GM10847 (cell line): ENCODE results near the gene THOC1.

Source experiments
- POLR2A ChIP-seq: IDR thresholded peaks from 2 replicates; pipeline ENCODE4 v1.6.1; 2011; ENCODE audit not compliant: insufficient read length; ENCODE audit errors: extremely low read depth

Gene THOC1

GRCh38 chr18:250685-251084 lies 17.2 kb downstream of the THOC1 start:
- no peak for TF ChIP-seq POLR2A

GRCh38 chr18:248053-248452 lies 19.8 kb downstream of the THOC1 start:
- no peak for TF ChIP-seq POLR2A

- TF ChIP-seq POLR2A = no peak
Measured at GRCh38 chr18:245282-245847, 22.5 kb downstream of the THOC1 start.

GRCh38 chr18:240175-240574 lies 27.7 kb downstream of the THOC1 start:
- TF ChIP-seq POLR2A = no peak

- TF ChIP-seq POLR2A = no peak
Measured at GRCh38 chr18:231563-231962, 36.3 kb downstream of the THOC1 start.

- no peak for TF ChIP-seq POLR2A
Measured at GRCh38 chr18:228586-228985, 39.3 kb downstream of the THOC1 start.

- no peak for TF ChIP-seq POLR2A
Measured at GRCh38 chr18:227902-228301, 39.9 kb downstream of the THOC1 start.

GRCh38 chr18:227374-227773 lies 40.5 kb downstream of the THOC1 start:
- TF ChIP-seq POLR2A = no peak

GRCh38 chr18:225745-226144 lies 42.1 kb downstream of the THOC1 start:
- TF ChIP-seq POLR2A = no peak

GRCh38 chr18:220708-221107 lies 47.1 kb downstream of the THOC1 start:
- no peak for TF ChIP-seq POLR2A

- no peak for TF ChIP-seq POLR2A
Measured at GRCh38 chr18:217532-218336, 50.1 kb downstream of the THOC1 start.

GRCh38 chr18:215448-216010 lies 52.3 kb downstream of the THOC1 start:
- no peak for TF ChIP-seq POLR2A

GRCh38 chr18:213966-214365 lies 53.9 kb downstream of the THOC1 start:
- TF ChIP-seq POLR2A = no peak

- TF ChIP-seq POLR2A = no peak
Measured at GRCh38 chr18:213505-213904, 54.3 kb downstream of the THOC1 start.

GRCh38 chr18:212780-213179 lies 55.1 kb downstream of the THOC1 start:
- TF ChIP-seq POLR2A = no peak

GRCh38 chr18:211582-211981 lies 56.3 kb downstream of the THOC1 start:
- no peak for TF ChIP-seq POLR2A
